Mucosa of rectum (tissue), 2 donors: ENCODE measurements around the gene SRRT.
"Not testable (repeated sequence)": the region's sequence is repeated elsewhere in the genome, so short reads cannot be mapped to it uniquely, and the experiment has no call there.

Experiments used
- H3K27ac ChIP-seq, 2 donors: one replicate each; pipeline ENCODE4 v1.7.0; 2013; ENCODE audit warnings: inconsistent platforms in 2 of 2, low read depth in 2 of 2, low read length in 2 of 2
- H3K27me3 ChIP-seq, 2 donors: one replicate each; pipeline ENCODE4 v1.7.0; 2013; ENCODE audit warnings: low read length in 2 of 2; ENCODE audit not compliant: control insufficient read depth in 2 of 2, insufficient read depth in 2 of 2
- H3K36me3 ChIP-seq, 2 donors: one replicate each; pipeline ENCODE4 v1.7.0; 2013; ENCODE audit warnings: low read length in 2 of 2; ENCODE audit not compliant: control insufficient read depth in 2 of 2, insufficient read depth in 2 of 2
- H3K4me1 ChIP-seq, 2 donors: one replicate each; pipeline ENCODE4 v1.7.0; 2013; ENCODE audit warnings: low read length in 2 of 2, mild to moderate bottlenecking in 1 of 2; ENCODE audit not compliant: control insufficient read depth in 2 of 2, insufficient read depth in 2 of 2
- H3K4me3 ChIP-seq, 2 donors: one replicate each; pipeline ENCODE4 v1.7.0; 2013; ENCODE audit warnings: low read length in 2 of 2
- H3K9ac ChIP-seq, 2 donors: one replicate each; pipeline ENCODE4 v1.7.0; 2013; ENCODE audit warnings: low read length in 2 of 2, low read depth in 1 of 2, mild to moderate bottlenecking in 1 of 2
- H3K9me3 ChIP-seq, 2 donors: one replicate each; pipeline ENCODE4 v1.7.0; 2013; ENCODE audit warnings: low read length in 2 of 2; ENCODE audit not compliant: control insufficient read depth in 2 of 2
- donor health status: healthy.
- donor health status: Normal muscosa, but diverticular disease.

Gene SRRT

DNA sequence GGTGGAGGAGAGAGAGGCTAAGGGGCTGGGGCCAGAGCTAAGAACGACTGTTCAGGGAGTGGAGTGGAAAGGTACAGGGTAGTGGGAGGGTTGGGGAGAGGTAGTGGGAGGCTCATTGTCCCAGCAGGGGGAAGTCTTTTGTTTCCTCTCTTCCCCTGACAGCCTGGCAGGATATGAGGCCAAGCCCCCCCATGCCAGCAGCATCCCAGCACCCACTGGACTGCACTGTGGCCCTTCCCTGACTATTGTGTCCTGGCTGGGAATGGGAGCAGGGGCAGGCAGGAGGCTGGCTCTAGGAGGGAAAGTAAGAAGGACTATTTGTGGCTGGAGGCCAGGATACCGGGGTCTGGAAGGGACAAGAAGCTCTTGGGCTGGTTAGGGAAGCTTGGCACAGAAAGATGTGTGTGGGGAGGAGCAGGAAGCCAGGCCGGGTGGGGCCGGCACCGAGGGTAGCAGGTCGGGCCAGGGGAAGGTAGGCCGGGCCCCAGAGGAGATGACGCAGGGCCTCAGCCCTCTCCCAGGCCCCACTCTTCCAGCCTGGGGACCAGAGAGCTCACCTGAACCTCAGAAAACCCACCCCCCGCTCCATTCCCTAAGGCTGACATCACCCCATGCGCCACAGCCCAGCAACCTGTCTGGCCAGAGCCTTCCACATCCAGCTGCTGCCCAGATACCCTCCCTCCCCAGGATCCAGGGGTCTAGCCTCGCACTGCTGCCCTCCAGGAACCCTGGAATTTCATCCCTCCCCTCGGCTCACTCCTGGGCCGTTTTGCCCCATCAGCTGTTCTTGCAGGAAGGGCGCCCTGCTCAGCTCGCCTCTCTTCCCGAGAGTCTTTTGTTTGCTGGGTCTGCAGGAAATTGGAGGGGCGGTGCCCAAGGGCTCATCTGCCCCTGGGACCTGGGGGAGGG lies 38.7 kb upstream of the SRRT start:
- Histone ChIP-seq H3K4me1 (peaks cover 12 to 16% of the 10 kb centered on the region in 2 donors), H3K4me3 (peak overlapping the region in 1 of 2 donors; percentile 22), H3K9ac (peak overlapping the region; percentile 56 to 74), H3K27me3 (no peaks in the 10 kb centered on the region), H3K36me3 (no peaks in the 10 kb centered on the region), H3K27ac (peak overlapping the region; percentile 89), H3K9me3 (no peaks in the 10 kb centered on the region)

GRCh38 chr7:100836812-100837098 lies 38.1 kb upstream of the SRRT start:
- Histone ChIP-seq H3K9ac (peak overlapping the region; percentile 54 to 68), H3K27ac (peak overlapping the region; percentile 89), H3K27me3 (no peaks in the 10 kb centered on the region), H3K4me1 (peaks cover 12 to 16% of the 10 kb centered on the region in 2 donors), H3K4me3 (peak overlapping the region; percentile 56 to 71), H3K9me3 (no peaks in the 10 kb centered on the region), H3K36me3 (no peaks in the 10 kb centered on the region)

- H3K27me3 ChIP-seq, result no peaks in the 10 kb centered on the region
- H3K9ac ChIP-seq, result peak overlapping the region; percentile 54 to 68
- no peaks in the 10 kb centered on the region for H3K9me3 ChIP-seq
- peaks cover 9 to 16% of the 10 kb centered on the region in 2 donors for H3K4me1 ChIP-seq
- H3K36me3 ChIP-seq, result no peaks in the 10 kb centered on the region
- peak overlapping the region; percentile 56 to 71 for H3K4me3 ChIP-seq
- peak overlapping the region; percentile 89 for H3K27ac ChIP-seq
These were observed 37.6 kb upstream of the SRRT start for GRCh38 chr7:100837099-100837836.

DNA sequence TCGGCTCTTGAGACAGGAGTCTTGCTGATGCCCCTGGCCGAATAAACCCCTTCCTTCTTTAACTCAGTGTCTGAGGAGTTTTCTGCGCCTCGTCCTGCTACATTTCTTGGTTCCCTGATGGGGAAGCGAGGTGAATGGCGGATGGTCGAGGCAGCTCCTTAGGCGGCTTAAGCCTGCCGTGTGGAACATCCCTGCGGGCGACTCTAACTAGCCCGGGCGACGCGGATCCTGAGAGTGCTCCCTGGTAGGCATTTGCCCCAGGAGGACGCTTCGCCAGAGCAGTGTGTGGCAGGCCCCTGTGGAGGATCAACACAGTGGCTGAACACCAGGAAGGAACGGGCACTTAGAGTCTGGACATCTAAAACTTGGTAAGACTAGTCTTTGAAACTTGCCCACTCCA lies 35.5 kb upstream of the SRRT start:
- no peak overlapping the region for H3K9ac ChIP-seq
- peaks cover 9 to 16% of the 10 kb centered on the region in 2 donors for H3K4me1 ChIP-seq
- no peaks in the 10 kb centered on the region for H3K9me3 ChIP-seq
- H3K27me3 ChIP-seq, result no peaks in the 10 kb centered on the region
- no peaks in the 10 kb centered on the region for H3K36me3 ChIP-seq
- H3K4me3 ChIP-seq, result no peak overlapping the region
- no peak overlapping the region for H3K27ac ChIP-seq

GRCh38 chr7:100840470-100841100 lies 34.3 kb upstream of the SRRT start:
- no peak overlapping the region for H3K4me3 ChIP-seq
- H3K27ac ChIP-seq, result no peak overlapping the region
- no peaks in the 10 kb centered on the region for H3K27me3 ChIP-seq
- no peaks in the 10 kb centered on the region for H3K36me3 ChIP-seq
- H3K9ac ChIP-seq, result no peak overlapping the region
- peaks cover 9 to 16% of the 10 kb centered on the region in 2 donors for H3K4me1 ChIP-seq
- no peaks in the 10 kb centered on the region for H3K9me3 ChIP-seq

- no peak overlapping the region for H3K9ac ChIP-seq
- H3K9me3 ChIP-seq, result no peaks in the 10 kb centered on the region
- H3K27ac ChIP-seq, result no peak overlapping the region
- H3K4me3 ChIP-seq, result no peak overlapping the region
- H3K27me3 ChIP-seq, result no peaks in the 10 kb centered on the region
- H3K36me3 ChIP-seq, result no peaks in the 10 kb centered on the region
- H3K4me1 ChIP-seq, result peaks cover 6 to 9% of the 10 kb centered on the region in 2 donors
These were observed 27.5 kb upstream of the SRRT start for GRCh38 chr7:100847360-100847759.

- H3K27ac ChIP-seq, result peak within 1 kb of the TSS; percentile 14 to 32
- H3K9me3 ChIP-seq, result no peaks in the 10 kb centered on the region
- H3K4me1 ChIP-seq, result peaks cover 11 to 14% of the 10 kb centered on the region in 2 donors
- peak within 1 kb of the TSS; percentile 81 for H3K4me3 ChIP-seq
- H3K27me3 ChIP-seq, result no peaks in the 10 kb centered on the region
- H3K9ac ChIP-seq, result peak within 1 kb of the TSS; percentile 63 to 70
- H3K36me3 ChIP-seq, result peaks cover 4 to 6% of the 10 kb centered on the region in 2 donors
These were observed 22.6 kb upstream of the SRRT start, which contains the start of gene SLC12A9 for GRCh38 chr7:100852048-100852872. SLC12A9 (plus strand) TSS chr7:100852713; CDS start chr7:100854198, 1,485 bp downstream.

- Histone ChIP-seq H3K9me3 (no peaks in the 10 kb centered on the region), H3K9ac (no peak overlapping the region), H3K27me3 (no peaks in the 10 kb centered on the region), H3K36me3 (peaks cover 4 to 8% of the 10 kb centered on the region in 2 donors), H3K4me1 (peaks cover 11 to 14% of the 10 kb centered on the region in 2 donors), H3K27ac (no peak overlapping the region), H3K4me3 (no peak overlapping the region)
These were observed 20.6 kb upstream of the SRRT start for GRCh38 chr7:100854146-100854895.

DNA sequence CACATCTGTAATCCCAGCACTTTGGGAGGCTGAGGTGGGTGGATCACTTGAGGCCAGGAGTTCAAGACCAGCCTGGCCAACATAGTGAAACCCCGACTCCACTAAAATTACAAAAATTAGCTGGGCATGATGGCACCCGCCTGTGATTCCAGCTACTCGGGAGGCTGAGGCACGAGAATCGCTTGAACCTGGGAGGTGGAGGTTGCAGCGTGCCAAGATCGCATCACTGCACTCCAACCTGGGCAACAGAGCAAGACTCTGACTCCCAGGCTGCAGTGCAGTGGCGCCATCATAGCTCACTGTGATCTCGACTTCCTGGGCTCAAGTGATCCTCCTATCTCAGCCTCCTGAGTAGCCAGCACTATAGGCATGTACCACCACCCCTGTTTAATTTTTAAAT lies 20.0 kb upstream of the SRRT start:
- H3K36me3 ChIP-seq, result peaks cover 4 to 11% of the 10 kb centered on the region in 2 donors
- H3K4me3 ChIP-seq, H3K9ac ChIP-seq, H3K9me3 ChIP-seq, H3K27ac ChIP-seq, H3K27me3 ChIP-seq: not testable (repeated sequence)
- peaks cover 11 to 14% of the 10 kb centered on the region in 2 donors for H3K4me1 ChIP-seq
